Hair follicle dermal papilla cell (primary cell): ENCODE results near the gene SPAG8. TPM values are rescaled to one million over a fixed set of nuclear protein-coding genes. Genes with fewer than 3 reads are reported as not detected.

Experiments used
- small RNA-seq: library from RNA; depleted of rRNA; stranded (forward); fragments of <200 nt; gene quantifications from one replicate; pipeline ENCODE3, GENCODE V24; 2012
- total RNA-seq: library from RNA; depleted of rRNA; stranded (reverse); fragments of >200 nt; gene quantifications from 2 replicates; pipeline ENCODE4 v1.2.3, GENCODE V29; 2012

Gene SPAG8, protein sequence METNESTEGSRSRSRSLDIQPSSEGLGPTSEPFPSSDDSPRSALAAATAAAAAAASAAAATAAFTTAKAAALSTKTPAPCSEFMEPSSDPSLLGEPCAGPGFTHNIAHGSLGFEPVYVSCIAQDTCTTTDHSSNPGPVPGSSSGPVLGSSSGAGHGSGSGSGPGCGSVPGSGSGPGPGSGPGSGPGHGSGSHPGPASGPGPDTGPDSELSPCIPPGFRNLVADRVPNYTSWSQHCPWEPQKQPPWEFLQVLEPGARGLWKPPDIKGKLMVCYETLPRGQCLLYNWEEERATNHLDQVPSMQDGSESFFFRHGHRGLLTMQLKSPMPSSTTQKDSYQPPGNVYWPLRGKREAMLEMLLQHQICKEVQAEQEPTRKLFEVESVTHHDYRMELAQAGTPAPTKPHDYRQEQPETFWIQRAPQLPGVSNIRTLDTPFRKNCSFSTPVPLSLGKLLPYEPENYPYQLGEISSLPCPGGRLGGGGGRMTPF
- total RNA-seq: 0.49 and 2.1 TPM in 2 replicates

DNA sequence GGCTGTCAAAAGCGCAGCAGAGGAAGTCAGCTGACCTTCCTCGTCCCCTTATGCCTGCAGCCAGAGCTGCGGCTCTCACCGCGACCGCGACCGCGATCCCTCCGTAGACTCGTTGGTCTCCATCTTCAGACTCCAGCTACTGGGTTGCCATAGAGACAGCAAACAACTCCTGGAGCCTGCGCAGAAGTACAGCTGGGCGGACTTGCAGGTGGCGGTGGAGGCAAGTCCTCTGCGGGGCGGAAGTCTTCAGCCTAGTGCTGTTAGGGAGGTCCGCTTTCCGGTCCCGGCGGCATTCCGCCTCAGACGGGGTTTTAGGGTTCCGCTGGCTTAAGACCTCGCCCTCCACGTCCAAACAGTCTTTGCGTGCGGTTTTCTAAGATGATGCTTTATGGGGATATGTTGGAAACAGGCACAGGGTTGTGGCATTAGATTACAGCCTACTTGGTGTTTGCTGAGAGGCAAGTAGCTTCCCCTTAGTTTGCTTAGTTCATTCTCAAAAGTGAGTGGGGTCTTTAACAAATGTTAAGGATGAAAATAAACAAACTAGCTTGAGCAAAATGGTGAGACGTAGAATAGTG lies at the start of gene SPAG8:
Gene SPAG8, minus strand, starts transcription at position 238 of the 578 bp plus-strand sequence. Its CDS starts 115 bp downstream, at position 123.

DNA sequence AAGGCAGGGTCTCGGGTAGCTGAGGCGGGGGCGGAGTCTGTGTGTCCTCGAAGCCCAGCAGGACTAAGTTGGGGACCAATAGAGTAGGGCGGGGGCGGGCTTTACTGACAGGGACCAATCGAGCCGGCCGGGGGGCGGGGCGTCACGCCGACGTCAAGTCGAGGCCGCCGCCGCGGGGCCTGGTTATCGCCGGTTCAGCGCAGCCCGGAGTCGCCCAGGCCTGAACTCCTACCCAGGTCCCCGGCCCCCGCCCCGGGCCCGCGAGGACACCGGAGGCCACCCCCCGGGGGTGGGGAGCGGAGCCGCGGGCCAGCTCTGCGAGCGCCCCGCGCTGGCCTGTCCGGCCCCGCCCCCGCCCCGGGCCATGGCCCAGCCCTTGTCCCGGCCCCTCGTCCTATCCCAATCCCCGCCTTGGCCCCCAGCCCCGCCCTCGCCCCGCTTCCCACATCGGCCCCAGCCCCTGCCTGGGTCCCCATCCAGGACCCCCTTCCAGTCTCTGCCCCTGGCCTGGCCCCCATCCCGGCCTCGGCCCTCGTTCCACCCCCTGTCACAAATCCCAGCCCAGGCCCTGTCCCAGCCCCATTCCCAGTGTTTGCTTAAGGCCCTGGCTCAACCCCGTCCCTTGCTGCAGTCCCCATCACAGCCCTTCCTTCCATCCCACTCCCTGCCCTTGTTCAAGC lies 17.2 kb upstream of the SPAG8 start, which contains the start of gene TMEM8B:
Gene TMEM8B, plus strand, starts transcription at position 145 of the 680 bp plus-strand sequence. Its CDS starts 220 bp downstream, at position 365.

DNA sequence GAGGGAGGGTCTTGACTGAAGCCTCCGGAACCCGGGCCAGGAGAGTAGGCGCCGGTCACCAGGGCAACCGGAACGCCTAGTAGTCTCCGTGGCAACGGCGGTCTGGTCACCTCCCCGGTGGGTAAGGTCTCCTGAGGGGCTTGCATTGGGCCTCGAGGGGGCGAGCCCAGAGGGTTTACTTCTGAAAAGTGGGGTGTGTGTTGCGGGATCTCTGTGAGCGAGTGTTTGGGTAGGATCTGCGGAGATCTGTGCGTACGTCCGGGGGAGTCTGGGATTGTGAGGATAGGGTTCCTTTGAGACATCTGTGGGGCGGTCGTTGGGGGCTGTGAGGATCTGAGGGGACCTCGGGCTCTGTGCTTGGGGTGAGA lies 16.6 kb upstream of the SPAG8 start, which contains the start of gene FAM221B:
Gene FAM221B, minus strand, starts transcription at position 17 of the 368 bp plus-strand sequence. CDS start 2,571 bp downstream, outside the sequence.

DNA sequence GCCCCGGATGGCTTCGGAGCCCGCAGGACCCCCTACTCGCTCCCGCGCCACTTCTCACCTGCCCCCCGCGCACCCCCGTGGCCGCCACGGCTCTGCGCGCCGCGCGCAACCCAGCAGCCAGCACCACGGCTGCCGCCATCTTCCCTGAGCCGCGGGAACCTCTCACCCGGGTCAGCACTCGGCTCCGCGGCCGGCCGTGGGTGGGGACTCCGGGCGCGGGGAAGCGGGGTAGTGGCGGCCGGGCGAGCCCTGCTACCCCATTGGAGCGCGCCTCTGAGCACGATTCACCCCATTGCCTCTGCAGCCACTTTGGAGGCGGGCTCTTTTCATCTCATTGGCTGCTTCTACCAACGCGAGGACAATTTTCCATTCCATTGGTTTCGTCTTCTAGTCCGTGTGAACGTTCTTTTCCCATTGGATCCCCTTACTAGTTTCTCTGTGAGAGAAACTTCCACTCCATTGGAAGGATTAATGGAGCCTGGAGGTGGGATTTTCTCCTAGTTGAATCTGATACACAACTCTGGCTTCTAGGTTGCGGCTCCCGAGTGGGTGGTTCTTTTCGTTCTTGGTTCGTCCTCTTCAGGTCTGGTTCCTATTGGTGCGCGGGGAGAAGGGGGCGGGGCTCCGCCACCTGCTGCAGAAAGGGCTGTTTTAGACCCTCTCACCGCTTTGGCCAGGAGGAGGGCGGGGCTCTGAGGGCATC lies 2.9 kb upstream of the SPAG8 start, which contains the start of gene HINT2:
Gene HINT2, minus strand, starts transcription at position 202 of the 703 bp plus-strand sequence. Its CDS starts 63 bp downstream, at position 139.

DNA sequence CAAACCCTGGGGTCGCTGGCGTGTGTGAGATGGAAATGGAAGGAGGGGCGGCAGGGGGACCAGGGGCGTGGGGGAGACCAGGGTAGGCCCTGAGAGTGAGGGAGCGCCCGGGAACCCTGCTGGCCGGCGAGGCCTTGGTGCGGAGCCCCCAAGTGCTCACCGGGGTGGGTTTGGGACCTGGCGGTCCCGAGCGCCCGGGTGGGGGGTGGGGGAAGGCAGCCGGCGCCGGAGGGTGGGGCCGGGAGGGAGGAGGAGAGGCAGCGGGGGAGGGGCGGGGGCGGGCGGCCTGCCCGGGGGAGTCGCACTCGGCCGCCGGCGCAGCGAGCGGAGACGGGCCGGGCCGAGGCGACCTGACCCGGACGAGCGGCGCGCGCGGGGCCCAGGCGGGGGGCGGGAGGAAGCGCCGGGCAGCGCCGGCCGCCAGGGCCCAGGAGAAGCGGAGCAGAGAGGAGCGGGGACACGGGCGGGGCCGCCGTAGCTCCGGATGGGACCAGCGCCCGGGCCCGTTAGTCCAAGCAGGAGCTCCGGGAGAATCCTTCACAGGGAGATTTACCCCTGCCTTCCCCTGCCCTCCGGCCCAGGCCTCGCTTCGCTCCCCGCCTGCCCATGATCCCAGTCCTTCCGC lies 20.7 kb downstream of the SPAG8 start, which contains the start of gene NPR2:
Gene NPR2, plus strand, starts transcription at position 295 of the 625 bp plus-strand sequence. CDS start 818 bp downstream, outside the sequence.

Small RNAs within 50 kb of the gene (small RNA-seq; reads per million reads assigned to genes)
- gene HINT2: not detected

Other genes with a start within 250 kb of the SPAG8 start
- 20.1 and 20.6 TPM in 2 replicates for gene TESK1, start 207.0 kb downstream of the SPAG8 start, total RNA-seq
- 0.73 and 1.1 TPM in 2 replicates for gene CD72, start 193.8 kb downstream of the SPAG8 start, total RNA-seq
- gene SIT1, start 161.3 kb downstream of the SPAG8 start, total RNA-seq: not detected in 2 replicates
- gene RMRP, start 154.2 kb downstream of the SPAG8 start, total RNA-seq: 68,660 and 79,842 TPM in 2 replicates
- gene CCDC107, start 154.0 kb downstream of the SPAG8 start, total RNA-seq: 11.4 and 15.8 TPM in 2 replicates
- 0.12 and 0.49 TPM in 2 replicates for gene ARHGEF39, start 147.1 kb downstream of the SPAG8 start, total RNA-seq
- 0.16 TPM in 1 of 2 replicates, not detected in the other for gene CA9, start 138.3 kb downstream of the SPAG8 start, total RNA-seq
- gene TPM2, start 122.3 kb downstream of the SPAG8 start, total RNA-seq: 451 and 795 TPM in 2 replicates
- gene TLN1, start 80.1 kb downstream of the SPAG8 start, total RNA-seq: 543 and 559 TPM in 2 replicates
- 61.7 and 78.1 TPM in 2 replicates for gene CREB3, start 79.6 kb downstream of the SPAG8 start, total RNA-seq
- gene GBA2, start 63.0 kb downstream of the SPAG8 start, total RNA-seq: 36.2 and 37.3 TPM in 2 replicates
- 21.6 and 22.1 TPM in 2 replicates for gene RGP1, start 63.0 kb downstream of the SPAG8 start, total RNA-seq
- not detected in 2 replicates for gene MSMP, start 58.0 kb downstream of the SPAG8 start, total RNA-seq
- gene NPR2, start 20.7 kb downstream of the SPAG8 start, total RNA-seq: 14.9 and 23.2 TPM in 2 replicates
- 8.0 and 11.4 TPM in 2 replicates for gene HINT2, start 2.8 kb upstream of the SPAG8 start, total RNA-seq
- not detected in 2 replicates for gene FAM221B, start 16.5 kb upstream of the SPAG8 start, total RNA-seq
- 3.7 and 6.1 TPM in 2 replicates for gene TMEM8B, start 17.0 kb upstream of the SPAG8 start, total RNA-seq
- not detected in 2 replicates for gene OR13J1, start 58.1 kb upstream of the SPAG8 start, total RNA-seq
- gene HRCT1, start 93.9 kb upstream of the SPAG8 start, total RNA-seq: not detected in 2 replicates
- not detected in 2 replicates for gene SPAAR, start 97.2 kb upstream of the SPAG8 start, total RNA-seq
- gene OR2S2, start 145.9 kb upstream of the SPAG8 start, total RNA-seq: 0.32 TPM in 1 of 2 replicates, not detected in the other
- 142 and 147 TPM in 2 replicates for gene RECK, start 224.7 kb upstream of the SPAG8 start, total RNA-seq